ENCODE data around the gene C12orf50. TPM values are rescaled to one million over a fixed set of nuclear protein-coding genes. Genes with fewer than 3 reads are reported as not detected.

C12orf50 gene, protein sequence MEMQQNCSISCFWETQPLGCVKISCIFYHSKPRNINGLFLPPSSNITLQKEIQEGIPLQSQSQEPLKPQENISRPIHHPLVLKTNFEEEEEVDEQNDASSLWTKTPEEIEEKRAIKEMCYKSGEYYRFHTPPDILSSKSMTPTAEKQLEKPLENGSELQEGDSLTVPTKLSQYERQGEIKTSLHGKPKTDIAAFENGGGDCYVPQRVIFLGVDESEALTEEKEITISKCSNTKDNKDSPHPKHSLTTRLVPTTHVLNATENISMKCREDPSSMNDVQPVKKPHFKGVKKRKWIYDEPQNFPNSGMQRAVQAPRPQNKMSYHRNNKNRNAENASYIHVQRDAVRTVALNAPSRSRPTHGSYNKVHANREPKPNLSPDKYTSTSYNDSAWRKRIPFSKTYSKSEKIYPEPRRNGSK
- total RNA-seq = under 1 TPM in 3 of 7 donors, not detected in 4; 0.17 to 0.27 (median 0.19) TPM
- not detected for polyA plus RNA-seq
- long read RNA-seq, donor 1 = 0 reads
- long read RNA-seq, donor 2 = 0 reads

DNA sequence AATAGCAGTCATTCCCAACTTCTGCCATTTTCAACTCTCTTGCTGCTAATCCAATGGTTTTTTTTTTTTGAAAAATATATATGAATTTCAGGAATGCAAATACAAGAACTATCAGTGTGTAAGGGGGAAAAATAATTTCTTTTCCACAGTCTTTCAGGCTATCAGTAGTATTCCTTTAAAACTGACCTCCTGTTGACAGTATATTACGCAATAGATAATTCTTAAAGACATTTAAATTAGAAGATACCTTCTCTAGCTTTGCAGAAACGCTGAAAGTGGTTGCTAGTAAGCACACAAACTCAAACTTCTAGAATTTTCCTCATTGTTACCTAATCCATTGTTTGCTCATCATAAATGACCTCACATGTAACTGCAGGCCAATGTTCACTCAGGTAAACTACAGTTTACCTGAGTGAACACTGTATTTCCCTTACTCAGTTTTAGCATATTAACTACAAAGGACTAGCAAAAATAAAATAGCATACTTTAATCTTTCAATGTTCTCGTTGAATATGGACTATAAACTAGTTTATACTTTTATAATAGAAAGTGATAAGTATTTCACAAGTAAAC, at the start of gene C12orf50:
Gene C12orf50, minus strand, starts transcription at position 309 of the 573 bp plus-strand sequence. CDS start 2,439 bp downstream, outside the sequence.
- no peak within 1 kb of the TSS for H3K27ac ChIP-seq
- H3K4me1 ChIP-seq = no peaks in the 10 kb centered on the region
- no peak for TF ChIP-seq CTCF (IDR thresholded peaks at IDR 0.05 in 8 of 11, conservative IDR thresholded peaks at IDR 0.05 in 3 of 11)
- TF ChIP-seq POLR2A (IDR thresholded peaks at IDR 0.05) = no peak
- TF ChIP-seq POLR2AphosphoS5 (IDR thresholded peaks at IDR 0.05) = no peak
- WGBS, 5 donors = 53 to 58% (median 57%) methylated on average over 3 of the region's 3 CpGs
- intact Hi-C loops (cut with DNase I; ENCODE audit: low total_unique reads) = no loop called here
- no peaks in the 10 kb centered on the region for H3K27me3 ChIP-seq (replicated peaks in 1 of 7)
- no peak within 1 kb of the TSS for H3K4me3 ChIP-seq
- no peak for DNase-seq
- H3K36me3 ChIP-seq = no peaks in the 10 kb centered on the region
- H3K9me3 ChIP-seq = no peaks in the 10 kb centered on the region

GRCh38 chr12:88067301-88067700, 38.1 kb upstream of the C12orf50 start:
- intact Hi-C loops (cut with DNase I; ENCODE audit: low total_unique reads) = no loop called here
- no peak for TF ChIP-seq CTCF (IDR thresholded peaks at IDR 0.05 in 8 of 11, conservative IDR thresholded peaks at IDR 0.05 in 3 of 11)
- TF ChIP-seq POLR2A (IDR thresholded peaks at IDR 0.05) = no peak
- TF ChIP-seq POLR2AphosphoS5 (IDR thresholded peaks at IDR 0.05) = no peak
- peaks cover 0 to 79% (median 7%) of the 10 kb centered on the region in 6 donors for H3K36me3 ChIP-seq
- H3K4me1 ChIP-seq = peaks cover 0 to 3% (median 0%) of the 10 kb centered on the region in 6 donors
- H3K4me3 ChIP-seq = no peak overlapping the region
- no peaks in the 10 kb centered on the region for H3K9me3 ChIP-seq
- WGBS, 5 donors = 96 to 98% (median 97%) methylated on average over 9 of the region's 9 CpGs
- no peak for DNase-seq
- no peak overlapping the region for H3K27ac ChIP-seq
- no peaks in the 10 kb centered on the region for H3K27me3 ChIP-seq (replicated peaks in 1 of 7)

DNA sequence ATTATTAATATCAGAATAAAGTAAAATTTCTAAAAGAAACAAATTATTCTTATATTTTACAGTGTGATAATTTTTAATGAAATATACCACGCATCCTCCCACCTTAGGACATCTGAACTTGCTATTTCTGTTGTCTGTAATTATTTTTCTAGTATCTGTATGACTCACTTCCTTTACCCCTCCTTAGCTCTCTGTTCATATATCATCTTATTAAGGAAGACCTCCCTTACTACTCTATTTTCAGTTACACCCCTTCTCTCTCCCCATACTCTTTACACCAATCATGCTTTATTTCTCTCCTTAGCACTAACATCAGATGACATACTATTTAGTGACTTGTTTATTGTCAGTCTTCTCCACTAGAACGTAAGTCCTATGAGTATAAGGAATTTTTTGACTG, 34.2 kb upstream of the C12orf50 start:
- no peak for TF ChIP-seq POLR2A (IDR thresholded peaks at IDR 0.05)
- TF ChIP-seq POLR2AphosphoS5 (IDR thresholded peaks at IDR 0.05) = no peak
- no peak for TF ChIP-seq CTCF (IDR thresholded peaks at IDR 0.05 in 8 of 11, conservative IDR thresholded peaks at IDR 0.05 in 3 of 11)
- H3K36me3 ChIP-seq = peaks cover 0 to 77% (median 12%) of the 10 kb centered on the region in 6 donors
- no peaks in the 10 kb centered on the region for H3K9me3 ChIP-seq
- H3K27ac ChIP-seq = no peak overlapping the region
- H3K27me3 ChIP-seq (replicated peaks in 1 of 7) = no peaks in the 10 kb centered on the region
- WGBS, 5 donors = 74 to 80% (median 77%) methylated on average over 2 of the region's 2 CpGs
- H3K4me1 ChIP-seq = peaks cover 0 to 3% (median 0%) of the 10 kb centered on the region in 6 donors
- no peak for DNase-seq
- intact Hi-C loops (cut with DNase I; ENCODE audit: low total_unique reads) = no loop called here
- no peak overlapping the region for H3K4me3 ChIP-seq

DNA sequence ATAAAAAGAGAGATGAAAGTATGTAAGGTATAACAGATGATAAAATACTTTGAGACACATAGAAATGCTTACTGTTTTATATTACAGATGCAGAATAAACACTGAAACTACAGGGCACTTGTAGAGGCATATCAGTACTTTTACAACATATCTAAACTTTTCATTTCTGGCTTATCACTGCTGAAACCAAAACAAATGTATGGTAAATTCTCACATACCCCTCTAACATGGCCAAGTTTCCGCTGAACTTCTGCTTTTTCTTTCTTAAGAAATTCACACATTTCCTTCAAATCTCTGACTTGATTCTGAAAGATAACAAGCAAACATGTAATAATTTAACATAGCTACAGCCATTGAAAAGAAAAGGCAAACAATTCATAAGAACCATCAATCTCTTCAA, 33.3 kb upstream of the C12orf50 start:
- H3K4me3 ChIP-seq = no peak overlapping the region
- peaks cover 0 to 79% (median 19%) of the 10 kb centered on the region in 6 donors for H3K36me3 ChIP-seq
- DNase-seq = no peak
- WGBS, 5 donors = 39 to 61% (median 45%) methylated on average over 1 of the region's 1 CpG
- H3K27ac ChIP-seq = no peak overlapping the region
- no peaks in the 10 kb centered on the region for H3K9me3 ChIP-seq
- intact Hi-C loops (cut with DNase I; ENCODE audit: low total_unique reads) = no loop called here
- TF ChIP-seq CTCF (IDR thresholded peaks at IDR 0.05 in 8 of 11, conservative IDR thresholded peaks at IDR 0.05 in 3 of 11) (no peak), POLR2A (IDR thresholded peaks at IDR 0.05) (no peak), POLR2AphosphoS5 (IDR thresholded peaks at IDR 0.05) (no peak)
- H3K4me1 ChIP-seq = peaks cover 0 to 3% (median 0%) of the 10 kb centered on the region in 6 donors
- H3K27me3 ChIP-seq (replicated peaks in 1 of 7) = no peaks in the 10 kb centered on the region

All from spleen (tissue), 13 donors.